SK-N-SH (cell line): ENCODE measurements around the gene CFAP251.

Experiments used
- CTCF ChIP-seq: fragments of 200-600 bp; sonication (generic); IDR thresholded peaks from 2 replicates; pipeline ENCODE4 v1.6.1; 2017; ENCODE audit warnings: antibody characterized with exemption, mild to moderate bottlenecking, moderate library complexity
- JUND ChIP-seq: IDR thresholded peaks from 2 replicates; pipeline ENCODE4 v1.4.0; 2012
- RAD21 ChIP-seq: IDR thresholded peaks from 2 replicates; pipeline ENCODE4 v1.6.1; 2012; ENCODE audit warnings: mild to moderate bottlenecking, low read length
- REST ChIP-seq: IDR thresholded peaks from 2 replicates; pipeline ENCODE4 v1.6.1; 2012; ENCODE audit warnings: mild to moderate bottlenecking, low read depth, low read length, moderate library complexity

GRCh38 chr12:122043476-122043875 lies 125.1 kb downstream of the CFAP251 start:
- TF ChIP-seq CTCF (no peak), RAD21 (no peak), REST (no peak), JUND (no peak)
